Esophagus squamous epithelium (tissue), 5 donors: ENCODE data around the gene ATXN1. TPM values are rescaled to one million over a fixed set of nuclear protein-coding genes. Genes with fewer than 3 reads are reported as not detected.

Experiments
- DNase-seq: peaks from one replicate; lab custom pipeline; 2025; lab: John Stamatoyannopoulos, UW
- H3K27ac ChIP-seq, 4 donors: fragments of 200-600 bp; sonication (generic); one replicate each; pipeline ENCODE4 v1.5.1; 2016 to 2019; ENCODE audit warnings: mild to moderate bottlenecking in 1 of 4
- H3K27me3 ChIP-seq, 4 donors: fragments of 200-600 bp; sonication (generic); 1 replicate in 3 of 4; 2 replicates in 1 of 4; pipeline versions ENCODE4 v1.5.1 to v1.6.0; 2017 to 2021; ENCODE audit warnings: antibody characterized with exemption in 1 of 4
- H3K36me3 ChIP-seq, 3 donors: fragments of 200-600 bp; sonication (generic); one replicate each; pipeline ENCODE4 v1.5.1; 2016 to 2019
- H3K4me1 ChIP-seq, 3 donors: fragments of 200-600 bp; sonication (generic); one replicate each; pipeline ENCODE4 v1.5.1; 2017 to 2019
- H3K4me3 ChIP-seq, 4 donors: fragments of 200-600 bp; sonication (generic); 1 replicate in 3 of 4; 2 replicates in 1 of 4; pipeline ENCODE4 v1.5.1; 2016 to 2019; ENCODE audit warnings: mild to moderate bottlenecking in 2 of 4, moderate library complexity in 1 of 4
- H3K9me3 ChIP-seq, 3 donors: fragments of 200-600 bp; sonication (generic); one replicate each; pipeline ENCODE4 v1.5.1; 2016 to 2019
- POLR2A ChIP-seq, 4 donors: fragments of 450-650 bp; IDR thresholded peaks; one replicate each; pipeline ENCODE4 v1.6.1; 2017; ENCODE audit warnings: antibody characterized with exemption in 4 of 4, mild to moderate bottlenecking in 4 of 4, moderate library complexity in 3 of 4
- WGBS, 2 donors: methylation state at CpG; one replicate each; pipeline ENCODE4 v1.1.5; 2018; 5-methylcytosine and 5-hydroxymethylcytosine counted together
- intact Hi-C: fragments of 100-400 bp; cut with DNase I; formaldehyde crosslinking; loops from one replicate; pipeline ENCODE4 v1.15.0; 2022
- total RNA-seq, 4 donors: library from RNA; depleted of rRNA; stranded (reverse); fragments of >200 nt; gene quantifications; one replicate each; pipeline ENCODE4 v1.1.0, GENCODE V29; 2016
- TF ChIP-seq, protein P1 (sequence below), 6 experiments: fragments of 450-650 bp in 4 of 6; fragments of 200-600 bp in 2 of 6; sonication (generic) in 2 of 6; IDR thresholded peaks; one replicate each; pipeline ENCODE4 v1.5.1; 2016 to 2019; ENCODE audit warnings: antibody characterized with exemption in 6 of 6, mild to moderate bottlenecking in 4 of 6, moderate library complexity in 4 of 6
- donor health status: DM: yes; HTN: yes; CAD: no.

ATXN1 gene
- total RNA-seq, 4 donors from 2014 or later: 17.5 to 50.5 (median 28.5) TPM

DNA sequence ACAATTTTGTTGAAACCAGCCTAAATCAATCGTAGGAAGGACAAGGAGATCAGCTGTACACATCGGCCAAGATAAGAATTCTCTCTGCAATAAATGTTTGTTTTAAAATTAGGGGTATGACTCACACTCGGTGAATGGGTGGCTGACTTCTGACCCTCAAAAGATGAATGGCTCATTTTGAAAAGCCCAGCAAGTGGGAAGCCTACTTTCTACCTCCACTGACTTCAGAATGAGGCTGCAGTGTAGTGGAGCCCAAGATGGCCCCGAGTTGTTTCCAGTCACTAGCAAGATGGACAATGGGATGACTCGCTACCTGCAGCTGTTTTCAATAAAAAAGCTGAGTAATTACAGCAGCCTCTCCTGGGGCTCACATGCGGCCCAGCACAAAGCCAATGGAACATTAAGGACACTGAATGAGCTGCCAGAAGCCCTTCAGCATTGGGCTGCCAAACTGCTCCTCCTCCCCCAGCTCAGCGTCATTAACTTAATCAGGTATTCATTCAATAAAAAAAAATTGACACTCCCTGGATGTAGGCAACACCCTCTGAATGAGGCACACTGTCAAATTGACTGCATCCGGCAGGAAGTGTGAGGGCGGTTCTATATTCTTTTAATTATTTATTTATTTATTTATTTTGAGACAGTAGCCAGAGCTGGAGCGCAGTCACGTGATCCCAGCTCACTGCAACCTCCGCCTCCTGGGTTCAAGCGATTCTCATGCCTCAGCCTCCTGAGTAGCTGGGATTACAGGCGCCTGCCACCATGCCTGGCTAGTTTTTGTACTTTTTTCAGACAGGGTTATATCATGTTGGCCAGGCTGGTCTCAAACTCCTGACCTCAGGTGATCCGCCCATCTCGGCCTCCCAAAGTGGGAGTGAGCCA is 415.6 kb downstream of the ATXN1 start:
- Histone ChIP-seq H3K36me3 (no peaks in the 10 kb centered on the region), H3K4me1 (peaks cover 10 to 31% (median 14%) of the 10 kb centered on the region in 3 donors), H3K27ac (peak overlapping the region; percentile 11 to 79 (median 63)), H3K4me3 (no peak overlapping the region), H3K27me3 (no peaks in the 10 kb centered on the region), H3K9me3 (no peaks in the 10 kb centered on the region)
- WGBS, 2 donors: 48 to 60% methylated on average over 14 to 16 of the region's 16 CpGs
- intact Hi-C loops: no loop called here
- TF ChIP-seq POLR2A (IDR thresholded peaks at IDR 0.05): no peak
- TF ChIP-seq, protein P1, sequence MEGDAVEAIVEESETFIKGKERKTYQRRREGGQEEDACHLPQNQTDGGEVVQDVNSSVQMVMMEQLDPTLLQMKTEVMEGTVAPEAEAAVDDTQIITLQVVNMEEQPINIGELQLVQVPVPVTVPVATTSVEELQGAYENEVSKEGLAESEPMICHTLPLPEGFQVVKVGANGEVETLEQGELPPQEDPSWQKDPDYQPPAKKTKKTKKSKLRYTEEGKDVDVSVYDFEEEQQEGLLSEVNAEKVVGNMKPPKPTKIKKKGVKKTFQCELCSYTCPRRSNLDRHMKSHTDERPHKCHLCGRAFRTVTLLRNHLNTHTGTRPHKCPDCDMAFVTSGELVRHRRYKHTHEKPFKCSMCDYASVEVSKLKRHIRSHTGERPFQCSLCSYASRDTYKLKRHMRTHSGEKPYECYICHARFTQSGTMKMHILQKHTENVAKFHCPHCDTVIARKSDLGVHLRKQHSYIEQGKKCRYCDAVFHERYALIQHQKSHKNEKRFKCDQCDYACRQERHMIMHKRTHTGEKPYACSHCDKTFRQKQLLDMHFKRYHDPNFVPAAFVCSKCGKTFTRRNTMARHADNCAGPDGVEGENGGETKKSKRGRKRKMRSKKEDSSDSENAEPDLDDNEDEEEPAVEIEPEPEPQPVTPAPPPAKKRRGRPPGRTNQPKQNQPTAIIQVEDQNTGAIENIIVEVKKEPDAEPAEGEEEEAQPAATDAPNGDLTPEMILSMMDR (IDR thresholded peaks at IDR 0.05): no peak
- no peak for DNase-seq

DNA sequence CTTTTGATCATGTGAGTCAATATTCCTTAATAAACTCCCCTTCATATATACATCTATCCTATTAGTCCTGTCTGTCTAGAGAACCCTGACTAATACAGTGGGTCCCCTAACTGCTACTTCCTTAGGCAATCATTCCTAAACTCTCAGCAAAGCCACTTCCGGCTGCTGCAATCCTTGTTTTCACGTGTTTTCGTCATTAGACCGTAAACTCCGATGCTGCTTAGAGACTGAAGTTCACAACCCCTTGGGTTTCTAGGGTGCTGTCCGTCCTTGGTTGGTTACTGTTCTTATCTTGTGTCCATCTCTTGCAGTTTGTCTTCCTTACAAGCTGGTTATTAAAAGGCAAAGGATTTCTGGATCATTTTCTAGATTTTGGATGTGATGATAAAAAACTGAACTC is 416.5 kb downstream of the ATXN1 start:
- intact Hi-C loops: no loop called here
- TF ChIP-seq POLR2A (IDR thresholded peaks at IDR 0.05): no peak
- TF ChIP-seq, protein P1 (IDR thresholded peaks at IDR 0.05): no peak
- DNase-seq: no peak
- Histone ChIP-seq H3K27me3 (no peaks in the 10 kb centered on the region), H3K4me1 (peaks cover 10 to 31% (median 14%) of the 10 kb centered on the region in 3 donors), H3K36me3 (no peaks in the 10 kb centered on the region), H3K4me3 (no peak overlapping the region), H3K9me3 (no peaks in the 10 kb centered on the region), H3K27ac (peak overlapping the region in 2 of 4 donors; percentile 66 to 79)
- 74 to 89% methylated on average over 6 of the region's 6 CpGs for WGBS, 2 donors

DNA sequence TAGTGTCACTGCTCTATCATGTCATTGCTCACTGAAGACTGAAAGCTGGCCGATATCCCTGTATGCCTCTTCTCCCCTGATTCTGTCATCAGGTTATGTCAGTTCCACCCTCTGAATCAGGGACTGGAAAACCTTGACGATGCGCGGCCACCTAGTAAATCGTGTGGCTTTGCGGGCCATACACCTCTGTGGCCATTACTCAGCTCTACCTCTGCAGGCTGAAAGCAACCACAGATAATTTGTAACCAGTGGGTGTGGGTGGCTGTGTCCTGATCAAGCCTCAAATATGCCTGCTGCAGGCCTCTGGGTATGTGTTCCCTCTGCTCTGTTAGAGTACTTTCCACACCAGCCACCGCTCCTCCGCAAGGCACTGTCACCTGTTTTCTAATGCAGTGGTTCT is 417.7 kb downstream of the ATXN1 start:
- no peak overlapping the region for H3K4me3 ChIP-seq
- no peak for TF ChIP-seq POLR2A (IDR thresholded peaks at IDR 0.05)
- TF ChIP-seq, protein P1 (IDR thresholded peaks at IDR 0.05): no peak
- no peak overlapping the region for H3K27ac ChIP-seq
- no peaks in the 10 kb centered on the region for H3K9me3 ChIP-seq
- intact Hi-C loops: no loop called here
- H3K4me1 ChIP-seq: peaks cover 14 to 42% (median 15%) of the 10 kb centered on the region in 3 donors
- no peaks in the 10 kb centered on the region for H3K27me3 ChIP-seq
- WGBS, 2 donors: 95 to 96% methylated on average over 7 to 8 of the region's 8 CpGs
- no peak for DNase-seq
- no peaks in the 10 kb centered on the region for H3K36me3 ChIP-seq

DNA sequence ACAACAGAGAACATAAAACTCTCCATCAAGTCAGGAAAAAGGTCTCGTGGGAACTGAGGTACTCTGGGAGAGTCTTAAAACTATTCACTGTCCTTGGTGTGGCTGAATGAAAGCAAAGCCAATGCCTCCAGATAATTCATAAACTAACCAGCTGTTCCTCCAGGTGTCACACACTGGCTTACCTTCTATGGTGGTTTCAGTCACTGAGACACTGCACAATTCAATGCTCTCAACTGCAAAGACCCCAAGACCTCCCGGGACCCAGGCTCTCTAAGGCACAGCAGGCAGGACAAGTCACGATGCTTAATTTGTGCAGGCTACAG is 422.0 kb downstream of the ATXN1 start:
- no peaks in the 10 kb centered on the region for H3K9me3 ChIP-seq
- H3K4me1 ChIP-seq: peaks cover 37 to 64% (median 42%) of the 10 kb centered on the region in 3 donors
- TF ChIP-seq, protein P1 (IDR thresholded peaks at IDR 0.05): peak in 1 of 6 experiments; percentile 22
- TF ChIP-seq POLR2A (IDR thresholded peaks at IDR 0.05): no peak
- no peak overlapping the region for H3K4me3 ChIP-seq
- H3K27me3 ChIP-seq: no peaks in the 10 kb centered on the region
- WGBS, 2 donors: 50 to 55% methylated on average over 3 of the region's 3 CpGs
- intact Hi-C loops: loop anchor here (10.0 kb wide), 2 partner anchors 66 to 166 kb away; no protein-coding TSS in a partner anchor
- DNase-seq: no peak
- H3K27ac ChIP-seq: peak overlapping the region in 1 of 4 donors; percentile 30
- no peaks in the 10 kb centered on the region for H3K36me3 ChIP-seq

DNA sequence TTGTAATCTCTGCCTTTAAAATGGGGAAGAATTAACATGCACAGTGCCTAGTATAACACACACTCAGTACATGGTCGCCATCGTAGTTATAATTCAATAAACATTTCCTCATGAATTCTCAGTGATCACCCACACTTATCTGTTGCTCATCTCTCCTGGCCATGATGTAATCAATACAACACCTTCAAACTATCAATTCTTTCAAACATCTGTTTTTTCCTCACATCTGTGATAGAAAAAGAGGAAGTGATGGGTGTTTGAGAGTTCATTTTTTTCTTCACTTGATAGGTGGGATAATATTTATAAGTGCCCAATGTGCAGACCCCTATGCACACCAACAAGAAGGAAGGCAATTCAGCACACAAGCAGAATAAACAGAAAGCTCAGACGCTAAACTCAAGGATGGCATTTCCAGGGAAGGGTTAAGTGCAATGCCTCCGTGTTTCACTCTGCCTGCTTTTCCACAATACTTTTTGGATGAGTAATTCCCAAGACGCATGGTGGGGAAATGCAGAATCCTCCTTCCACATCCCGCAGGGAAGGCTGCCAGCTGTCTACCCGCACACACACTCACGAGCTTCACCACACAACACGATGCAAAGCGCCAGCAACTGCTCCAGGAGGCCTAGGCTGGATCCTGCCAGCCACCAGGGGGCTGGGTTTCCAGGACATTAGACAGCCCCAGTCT is 422.5 kb downstream of the ATXN1 start:
- DNase-seq: peak; percentile 9
- Histone ChIP-seq H3K9me3 (no peaks in the 10 kb centered on the region), H3K4me1 (peaks cover 42 to 69% (median 46%) of the 10 kb centered on the region in 3 donors), H3K27me3 (no peaks in the 10 kb centered on the region), H3K36me3 (no peaks in the 10 kb centered on the region), H3K4me3 (no peak overlapping the region), H3K27ac (peak overlapping the region in 1 of 4 donors; percentile 30)
- 23 to 26% methylated on average over 8 to 9 of the region's 10 CpGs for WGBS, 2 donors
- intact Hi-C loops: loop anchor here (10.0 kb wide), 2 partner anchors 66 to 166 kb away; no protein-coding TSS in a partner anchor
- TF ChIP-seq, protein P1 (IDR thresholded peaks at IDR 0.05): peak in 4 of 6 experiments; percentile 21 to 63 (median 33)
- no peak for TF ChIP-seq POLR2A (IDR thresholded peaks at IDR 0.05)
